Naive thymus-derived CD8-positive, alpha-beta T cell (primary cell): ENCODE data around the gene INPPL1. TPM values are rescaled to one million over a fixed set of nuclear protein-coding genes. Genes with fewer than 3 reads are reported as not detected.
"Not testable (repeated sequence)": the region's sequence is repeated elsewhere in the genome, so short reads cannot be mapped to it uniquely, and the experiment has no call there.

ENCODE experiments used
- ATAC-seq, 2 donors: fragments of 150-1000 bp; cut with Tn5 transposase in 1 of 2; sonication (Bioruptor Pico), chemical (Tn5 transposase) in 1 of 2; 1 replicate in 1 of 2; 2 replicates in 1 of 2; pipeline ENCODE4 v1.10.0; 2021; ENCODE audit warnings: mild to moderate bottlenecking in 2 of 2, moderate library complexity in 2 of 2
- POLR2A ChIA-PET: fragments of 350-600 bp; sonication (Branson Sonifier 250); formaldehyde crosslinking; loops from one replicate; lab custom pipeline; 2021; ENCODE audit warnings: antibody characterized with exemption; lab: Charles Lee
- DNase-seq, 10 donors: peaks; one replicate each; pipeline versions ENCODE4 v3.0.0 to v3.0.0-alpha.2; 2020 to 2022
- H3K27ac Mint-ChIP-seq, 10 donors: one replicate each; pipeline ENCODE4 v1.8.0; 2020 to 2022; ENCODE audit warnings: mild to moderate bottlenecking in 10 of 10, mixed read lengths in 10 of 10, moderate library complexity in 4 of 10, inconsistent platforms in 1 of 10
- H3K27me3 Mint-ChIP-seq, 5 donors: one replicate each; pipeline ENCODE4 v1.8.0; 2021 to 2022; ENCODE audit warnings: mixed read lengths in 5 of 5
- H3K36me3 Mint-ChIP-seq, 3 donors: one replicate each; pipeline ENCODE4 v1.8.0; 2020 to 2022; ENCODE audit warnings: mixed read lengths in 3 of 3, mild to moderate bottlenecking in 2 of 3, inconsistent platforms in 1 of 3
- H3K4me1 Mint-ChIP-seq, 4 donors: one replicate each; pipeline ENCODE4 v1.8.0; 2021 to 2022; ENCODE audit warnings: mixed read lengths in 4 of 4
- H3K4me3 Mint-ChIP-seq, 10 donors: one replicate each; pipeline ENCODE4 v1.8.0; 2020 to 2022; ENCODE audit warnings: mild to moderate bottlenecking in 10 of 10, mixed read lengths in 10 of 10, moderate library complexity in 6 of 10, inconsistent platforms in 1 of 10
- H3K9me3 Mint-ChIP-seq, 9 donors: one replicate each; pipeline ENCODE4 v1.8.0; 2020 to 2022; ENCODE audit warnings: mixed read lengths in 9 of 9, mild to moderate bottlenecking in 3 of 9, inconsistent platforms in 1 of 9, moderate library complexity in 1 of 9
- polyA plus RNA-seq, 3 donors: library from polyadenylated mRNA; unstranded; fragments of 300-500 nt; fragmentation: Illumina TruSeq; gene quantifications; one replicate each; pipeline ENCODE4 v1.2.3, GENCODE V29; 2021
- total RNA-seq, 8 experiments: library from RNA in 2 of 8; stranded (reverse) in 2 of 8; gene quantifications; one replicate each; pipeline ENCODE4 v1.2.3 and lab custom pipeline; 2021 to 2026

INPPL1 gene
- total and polyA plus RNA-seq, 5 experiments from 2014 or later = 6.0 to 162 (median 8.6) TPM

DNA sequence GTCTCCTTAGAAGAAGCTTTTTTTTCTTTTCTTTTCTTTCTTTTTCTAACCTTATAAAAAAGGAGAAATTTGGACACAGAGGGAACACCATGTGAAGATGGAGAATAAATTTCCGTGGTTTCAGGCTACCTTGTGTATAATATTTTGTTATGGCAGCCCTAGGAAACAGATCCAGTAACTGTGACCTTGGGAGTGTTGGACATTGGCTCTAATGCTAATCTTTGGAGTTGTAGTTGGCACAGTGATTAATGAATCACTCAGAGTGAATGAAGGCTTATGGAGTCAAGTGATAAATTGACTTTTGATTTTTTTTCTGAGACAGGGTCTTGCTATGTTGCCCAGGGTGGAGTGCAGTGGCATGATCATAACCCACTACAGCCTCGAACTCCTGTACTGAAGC is 34.9 kb downstream of the INPPL1 start:
- POLR2A ChIA-PET = no interaction called here
- Mint-ChIP-seq H3K36me3 (no peaks in the 10 kb centered on the region), H3K27ac (no peak overlapping the region), H3K4me1 (peaks cover 0 to 2% (median 0%) of the 10 kb centered on the region in 4 donors), H3K9me3 (no peaks in the 10 kb centered on the region), H3K4me3 (no peak overlapping the region), H3K27me3 (peaks cover 0 to 19% (median 13%) of the 10 kb centered on the region in 5 donors)
- ATAC-seq (no peak), DNase-seq (no peak)

GRCh38 chr11:72260574-72260973 is 36.0 kb downstream of the INPPL1 start:
- H3K4me1 Mint-ChIP-seq = peaks cover 0 to under 1% (median 0%) of the 10 kb centered on the region in 4 donors
- H3K36me3 Mint-ChIP-seq = no peaks in the 10 kb centered on the region
- no peak overlapping the region for H3K4me3 Mint-ChIP-seq
- H3K9me3 Mint-ChIP-seq = no peaks in the 10 kb centered on the region
- POLR2A ChIA-PET = no interaction called here
- DNase-seq (no peak), ATAC-seq (no peak)
- no peak overlapping the region for H3K27ac Mint-ChIP-seq
- H3K27me3 Mint-ChIP-seq = peaks cover under 1 to 26% (median 11%) of the 10 kb centered on the region in 5 donors

- no peak for DNase-seq
- Mint-ChIP-seq H3K4me3 (no peak overlapping the region), H3K36me3 (no peaks in the 10 kb centered on the region), H3K9me3 (no peaks in the 10 kb centered on the region), H3K27me3 (peaks cover 3 to 38% (median 18%) of the 10 kb centered on the region in 5 donors), H3K27ac (no peak overlapping the region), H3K4me1 (peaks cover 0 to 2% (median 0%) of the 10 kb centered on the region in 4 donors)
- POLR2A ChIA-PET = no interaction called here
- no peak for ATAC-seq
These were observed 38.8 kb downstream of the INPPL1 start for GRCh38 chr11:72263361-72263760.

- POLR2A ChIA-PET = no interaction called here
- peaks cover 2 to 6% (median 5%) of the 10 kb centered on the region in 4 donors for H3K4me1 Mint-ChIP-seq
- H3K27me3 Mint-ChIP-seq = peaks cover 9 to 58% (median 21%) of the 10 kb centered on the region in 5 donors
These were observed 41.4 kb downstream of the INPPL1 start for GRCh38 chr11:72265951-72266350.

GRCh38 chr11:72266960-72267359 is 42.4 kb downstream of the INPPL1 start:
- POLR2A ChIA-PET, H3K4me3 Mint-ChIP-seq, H3K9me3 Mint-ChIP-seq, H3K4me1 Mint-ChIP-seq, DNase-seq, ATAC-seq, H3K36me3 Mint-ChIP-seq, H3K27ac Mint-ChIP-seq: not testable (repeated sequence)
- H3K27me3 Mint-ChIP-seq = peaks cover 10 to 66% (median 23%) of the 10 kb centered on the region in 5 donors

More at GRCh38 chr11:72265951-72266350, 41.4 kb downstream of the INPPL1 start:
- DNase-seq (no peak), ATAC-seq (no peak)
- H3K36me3 Mint-ChIP-seq = no peaks in the 10 kb centered on the region
- H3K4me3 Mint-ChIP-seq = no peak overlapping the region
- H3K9me3 Mint-ChIP-seq = no peaks in the 10 kb centered on the region
- H3K27ac Mint-ChIP-seq = no peak overlapping the region

- no peak overlapping the region for H3K27ac Mint-ChIP-seq
- H3K36me3 Mint-ChIP-seq = no peaks in the 10 kb centered on the region
- ATAC-seq (no peak), DNase-seq (no peak)
- POLR2A ChIA-PET = no interaction called here
- H3K9me3 Mint-ChIP-seq = no peaks in the 10 kb centered on the region
- no peak overlapping the region for H3K4me3 Mint-ChIP-seq
- peaks cover 2 to 6% (median 5%) of the 10 kb centered on the region in 4 donors for H3K4me1 Mint-ChIP-seq
- H3K27me3 Mint-ChIP-seq = peaks cover 10 to 58% (median 18%) of the 10 kb centered on the region in 5 donors
These were observed 43.5 kb downstream of the INPPL1 start for GRCh38 chr11:72267956-72268617.

- DNase-seq = no peak
- H3K9me3 Mint-ChIP-seq = peaks cover 0 to 4% (median 0%) of the 10 kb centered on the region in 9 donors
- peaks cover 14 to 46% (median 16%) of the 10 kb centered on the region in 5 donors for H3K27me3 Mint-ChIP-seq
- peaks cover 0 to 6% (median 5%) of the 10 kb centered on the region in 4 donors for H3K4me1 Mint-ChIP-seq
- POLR2A ChIA-PET = no interaction called here
- no peak overlapping the region for H3K4me3 Mint-ChIP-seq
- ATAC-seq = no peak
- no peaks in the 10 kb centered on the region for H3K36me3 Mint-ChIP-seq
- no peak overlapping the region for H3K27ac Mint-ChIP-seq
These were observed 47.4 kb downstream of the INPPL1 start for GRCh38 chr11:72271980-72272379.

DNA sequence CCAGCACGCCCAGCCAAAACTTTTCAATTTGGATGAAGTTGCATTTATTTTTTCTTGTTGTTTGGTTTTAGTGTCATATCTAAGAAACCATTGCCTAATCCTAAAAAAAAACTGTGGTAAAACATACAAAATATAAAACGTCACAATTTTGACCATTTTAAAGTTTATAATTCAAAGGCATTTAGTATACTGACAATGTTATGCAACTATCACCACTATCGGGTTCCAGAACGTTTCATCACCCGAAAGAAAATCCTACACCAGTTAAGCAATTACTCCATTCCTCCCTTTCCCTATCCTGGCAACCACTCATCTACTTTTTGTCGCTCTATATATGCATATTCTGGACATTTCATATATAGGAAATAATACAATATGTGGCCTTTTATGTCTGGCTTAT is 49.9 kb downstream of the INPPL1 start:
- no peak for DNase-seq
- H3K4me3 Mint-ChIP-seq = no peak overlapping the region
- H3K27ac Mint-ChIP-seq = no peak overlapping the region
- H3K9me3 Mint-ChIP-seq = peaks cover 0 to 10% (median 0%) of the 10 kb centered on the region in 9 donors
- peaks cover 14 to 45% (median 21%) of the 10 kb centered on the region in 5 donors for H3K27me3 Mint-ChIP-seq
- H3K4me1 Mint-ChIP-seq = peaks cover 0 to 6% (median 5%) of the 10 kb centered on the region in 4 donors
- POLR2A ChIA-PET = no interaction called here
- H3K36me3 Mint-ChIP-seq = peaks cover 0 to 1% (median 0%) of the 10 kb centered on the region in 3 donors
- ATAC-seq = no peak

DNA sequence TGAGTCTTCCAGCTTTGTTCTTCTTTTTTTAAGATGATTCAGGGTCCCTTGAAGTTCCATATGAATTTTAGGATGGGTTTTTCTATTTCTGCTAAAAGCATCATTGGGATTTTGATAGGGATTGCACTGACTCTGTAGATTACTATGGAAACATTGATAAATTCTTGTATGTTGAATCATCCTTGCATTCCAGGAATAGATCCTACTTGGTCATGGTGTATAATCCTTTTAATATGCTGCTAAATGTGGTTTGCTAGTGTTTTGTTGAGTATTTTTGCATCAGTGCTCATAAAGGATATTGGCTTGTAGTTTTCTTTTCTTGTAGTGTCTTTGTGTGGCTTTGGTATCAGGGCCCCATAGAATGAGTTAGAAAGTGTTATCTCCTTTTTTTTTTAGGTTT is 54.3 kb downstream of the INPPL1 start:
- ATAC-seq (no peak), DNase-seq (no peak)
- Mint-ChIP-seq H3K27ac (no peak overlapping the region), H3K4me1 (no peaks in the 10 kb centered on the region), H3K27me3 (peaks cover 37 to 60% (median 48%) of the 10 kb centered on the region in 5 donors), H3K36me3 (peaks cover 0 to 15% (median 0%) of the 10 kb centered on the region in 3 donors), H3K9me3 (peaks cover 0 to 26% (median 0%) of the 10 kb centered on the region in 9 donors), H3K4me3 (no peak overlapping the region)
- POLR2A ChIA-PET = no interaction called here

- Mint-ChIP-seq H3K27ac (no peak overlapping the region), H3K36me3 (peaks cover 0 to 15% (median 0%) of the 10 kb centered on the region in 3 donors), H3K27me3 (peaks cover 40 to 62% (median 53%) of the 10 kb centered on the region in 5 donors), H3K4me1 (no peaks in the 10 kb centered on the region), H3K9me3 (peaks cover 0 to 26% (median 0%) of the 10 kb centered on the region in 9 donors), H3K4me3 (no peak overlapping the region)
- DNase-seq = no peak
- ATAC-seq = no peak
- POLR2A ChIA-PET = interaction anchor here (0.6 kb wide), 1 partner anchor 307 kb away, joined by 3 read pairs; no protein-coding TSS in a partner anchor
These were observed 55.5 kb downstream of the INPPL1 start for GRCh38 chr11:72280037-72280436.

DNA sequence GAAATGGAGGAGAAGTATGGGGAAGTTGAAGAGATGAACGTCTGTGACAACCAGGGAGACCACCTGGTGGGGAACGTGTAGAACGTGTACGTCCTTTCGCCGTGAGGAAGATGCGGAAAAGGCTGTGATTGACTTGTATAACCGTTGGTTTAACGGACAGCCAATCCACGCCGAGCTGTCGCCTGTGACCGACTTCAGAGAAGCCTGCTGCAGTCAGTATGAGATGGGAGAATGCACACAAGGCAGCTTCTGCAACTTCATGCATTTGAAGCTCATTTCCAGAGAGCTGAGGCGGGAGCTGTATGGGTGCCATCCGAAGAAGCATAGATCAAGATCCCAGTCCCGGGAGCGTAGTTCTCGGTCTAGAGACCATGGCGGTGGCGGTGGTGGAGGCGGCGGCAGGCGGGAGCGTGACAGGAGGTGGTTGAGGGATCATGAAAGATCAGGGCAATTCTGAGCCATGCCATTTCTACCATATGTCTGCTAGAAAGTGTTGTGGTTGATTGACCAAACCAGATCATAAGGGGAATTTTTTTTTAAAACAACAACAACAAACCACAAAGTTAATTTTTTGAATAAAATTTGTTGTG is 56.3 kb downstream of the INPPL1 start:
- DNase-seq = no peak
- Mint-ChIP-seq H3K27me3 (peaks cover 38 to 56% (median 49%) of the 10 kb centered on the region in 5 donors), H3K36me3 (peaks cover 0 to 15% (median 0%) of the 10 kb centered on the region in 3 donors), H3K4me1 (no peaks in the 10 kb centered on the region), H3K27ac (no peak overlapping the region), H3K9me3 (peaks cover 0 to 26% (median 0%) of the 10 kb centered on the region in 9 donors), H3K4me3 (peak overlapping the region in 1 of 10 donors; percentile 6)
- POLR2A ChIA-PET = no interaction called here
- ATAC-seq = no peak

- POLR2A ChIA-PET = no interaction called here
- H3K9me3 Mint-ChIP-seq = peaks cover 0 to 20% (median 0%) of the 10 kb centered on the region in 9 donors
These were observed 59.4 kb downstream of the INPPL1 start for GRCh38 chr11:72283947-72284346.

GRCh38 chr11:72287293-72287692 is 62.7 kb downstream of the INPPL1 start:
- POLR2A ChIA-PET = no interaction called here
- no peak overlapping the region for H3K27ac Mint-ChIP-seq
- H3K36me3 Mint-ChIP-seq = peaks cover 0 to 1% (median 0%) of the 10 kb centered on the region in 3 donors
- H3K4me3 Mint-ChIP-seq = no peak overlapping the region
- DNase-seq (no peak), ATAC-seq (no peak)
- no peaks in the 10 kb centered on the region for H3K4me1 Mint-ChIP-seq
- H3K27me3 Mint-ChIP-seq = peaks cover 12 to 18% (median 16%) of the 10 kb centered on the region in 5 donors
- H3K9me3 Mint-ChIP-seq = no peaks in the 10 kb centered on the region

More at GRCh38 chr11:72283947-72284346, 59.4 kb downstream of the INPPL1 start:
- H3K27ac Mint-ChIP-seq = no peak overlapping the region
- peaks cover 0 to 15% (median 0%) of the 10 kb centered on the region in 3 donors for H3K36me3 Mint-ChIP-seq
- peaks cover 28 to 44% (median 36%) of the 10 kb centered on the region in 5 donors for H3K27me3 Mint-ChIP-seq
- no peak overlapping the region for H3K4me3 Mint-ChIP-seq
- DNase-seq (no peak), ATAC-seq (no peak)
- no peaks in the 10 kb centered on the region for H3K4me1 Mint-ChIP-seq
